Activated naive CD8-positive, alpha-beta T cell treated with anti-CD3 and anti-CD28 coated beads, Interleukin-2, amount 50 U/mL, for 24 hours (primary cell): ENCODE results near the gene EOLA2.
"Not testable (repeated sequence)": the region's sequence is repeated elsewhere in the genome, so short reads cannot be mapped to it uniquely, and the experiment has no call there.

Source experiments
- ATAC-seq: fragments of 150-1000 bp; cut with Tn5 transposase; one replicate; pipeline ENCODE4 v1.10.0; 2021
- DNase-seq: peaks from one replicate; pipeline ENCODE4 v3.0.0; 2021
- H3K27ac Mint-ChIP-seq: one replicate; pipeline ENCODE4 v1.8.0; 2021; ENCODE audit warnings: mild to moderate bottlenecking, mixed read lengths
- H3K27me3 Mint-ChIP-seq: one replicate; pipeline ENCODE4 v1.8.0; 2021; ENCODE audit warnings: mixed read lengths
- H3K36me3 Mint-ChIP-seq: one replicate; pipeline ENCODE4 v1.8.0; 2021; ENCODE audit warnings: low read depth, mixed read lengths
- H3K4me1 Mint-ChIP-seq: one replicate; pipeline ENCODE4 v1.8.0; 2021; ENCODE audit warnings: mixed read lengths
- H3K4me3 Mint-ChIP-seq: one replicate; pipeline ENCODE4 v1.8.0; 2021; ENCODE audit warnings: mild to moderate bottlenecking, moderate library complexity, mixed read lengths
- H3K9me3 Mint-ChIP-seq: one replicate; pipeline ENCODE4 v1.8.0; 2021; ENCODE audit warnings: mixed read lengths

Gene EOLA2

DNA sequence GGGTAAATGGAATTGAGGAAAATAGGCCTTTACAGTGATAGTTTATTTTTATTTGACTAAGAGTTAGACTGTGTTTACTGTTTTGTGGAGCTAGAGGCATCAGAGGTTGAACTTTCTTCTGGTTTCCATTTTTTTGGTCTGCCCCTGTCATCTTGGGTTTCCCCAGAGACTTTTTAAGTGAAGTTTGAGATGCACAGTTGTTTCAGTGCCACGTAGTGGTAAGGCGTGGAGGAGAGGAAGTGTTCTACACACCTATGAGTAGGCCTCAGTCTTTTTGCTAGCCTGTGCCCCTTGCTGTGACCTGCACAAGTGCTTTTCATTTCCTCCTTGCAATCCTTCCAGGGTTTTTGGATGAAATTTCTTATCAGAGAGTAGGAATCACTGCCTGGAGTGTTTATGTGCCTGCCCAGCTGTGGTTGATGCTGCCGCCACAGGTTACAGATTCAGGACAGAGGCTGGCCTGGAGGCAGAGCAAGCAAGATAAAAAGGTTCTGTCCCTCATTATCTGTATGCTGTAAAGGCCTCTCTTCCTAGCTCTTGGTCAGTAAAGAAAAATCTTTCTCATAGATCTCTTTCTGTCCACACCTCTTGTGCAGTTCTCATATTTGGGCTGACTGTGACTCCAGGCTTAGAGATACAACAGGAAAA, 21.4 kb downstream of the EOLA2 start:
- ATAC-seq (peak; percentile 79), DNase-seq (no peak)
- peaks cover 7% of the 10 kb centered on the region for H3K4me1 Mint-ChIP-seq
- H3K36me3 Mint-ChIP-seq = no peaks in the 10 kb centered on the region
- H3K9me3 Mint-ChIP-seq = peaks cover 4% of the 10 kb centered on the region
- H3K27me3 Mint-ChIP-seq = no peaks in the 10 kb centered on the region
- no peak overlapping the region for H3K27ac Mint-ChIP-seq
- no peak overlapping the region for H3K4me3 Mint-ChIP-seq

DNA sequence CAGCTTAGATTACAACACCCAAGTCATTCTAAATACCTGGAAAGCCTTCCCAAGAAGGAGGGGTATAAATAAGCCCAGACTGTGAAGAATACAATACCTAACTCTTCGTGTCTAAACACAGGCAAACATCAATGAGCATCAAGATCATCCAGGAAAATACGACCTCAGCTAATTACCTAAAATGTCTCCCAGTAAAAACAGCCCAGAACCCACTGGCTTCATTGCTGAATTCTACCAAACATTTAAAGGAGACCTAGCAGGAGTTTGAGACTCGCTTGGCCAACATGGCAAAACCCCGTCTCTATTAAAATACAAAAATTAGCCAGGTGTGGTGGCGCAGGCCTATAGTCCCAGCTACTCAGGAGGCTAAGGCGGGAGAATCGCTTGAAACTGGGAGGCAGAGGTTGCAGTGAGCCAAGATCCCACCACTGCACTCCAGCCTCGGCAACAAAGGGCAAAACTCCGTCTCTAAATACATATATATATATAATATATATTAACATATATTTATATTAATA, 28.1 kb downstream of the EOLA2 start:
- no peak overlapping the region for H3K27ac Mint-ChIP-seq
- DNase-seq (no peak), ATAC-seq (no peak)

DNA sequence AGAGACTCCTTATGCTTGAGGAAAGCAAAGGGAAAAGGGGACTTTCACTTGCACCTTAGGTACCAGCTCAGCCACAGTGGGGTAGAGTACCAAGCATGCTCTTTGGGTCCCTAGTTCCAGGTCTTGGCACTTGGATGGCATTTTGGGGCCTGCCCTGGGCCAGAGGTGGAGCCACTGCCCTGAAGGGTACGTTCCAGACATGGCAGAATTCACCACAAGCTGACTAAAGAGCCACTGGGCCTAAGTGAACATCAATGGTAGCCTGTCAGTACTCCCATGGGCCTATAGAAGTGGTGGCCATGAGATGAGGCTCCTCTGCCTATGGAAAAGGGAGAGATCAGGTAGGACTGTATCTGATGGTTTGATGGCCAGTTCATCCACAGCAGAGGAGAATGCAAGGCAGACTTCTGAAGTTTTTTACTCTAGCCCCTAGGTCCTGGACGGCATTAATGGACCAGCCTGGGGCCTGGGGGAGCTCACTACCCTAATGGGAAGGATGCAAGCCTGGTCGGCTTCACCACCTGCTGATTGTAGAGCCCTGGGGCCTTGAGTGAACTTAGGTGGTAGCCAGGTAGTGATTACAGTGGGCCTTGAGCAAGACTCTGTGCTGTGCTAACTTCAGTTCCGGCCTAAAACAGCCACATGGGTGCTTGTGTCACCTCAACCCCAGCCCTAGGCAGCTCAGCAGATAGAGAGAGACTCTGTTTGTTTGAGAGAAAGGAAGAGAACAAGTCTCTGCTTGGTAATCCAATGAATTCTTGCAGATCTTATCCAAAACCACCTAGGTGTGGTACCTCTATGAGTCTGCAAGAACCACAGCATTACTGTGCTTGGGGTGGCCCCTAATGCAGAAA, 28.7 kb downstream of the EOLA2 start:
- H3K9me3 Mint-ChIP-seq = peaks cover 4% of the 10 kb centered on the region
- H3K36me3 Mint-ChIP-seq = no peaks in the 10 kb centered on the region
- DNase-seq = no peak
- ATAC-seq = peak; percentile 72
- H3K4me1 Mint-ChIP-seq = peaks cover 6% of the 10 kb centered on the region
- peaks cover 2% of the 10 kb centered on the region for H3K27me3 Mint-ChIP-seq
- no peak overlapping the region for H3K4me3 Mint-ChIP-seq
- H3K27ac Mint-ChIP-seq = no peak overlapping the region

More for the DNA sequence above, 28.1 kb downstream of the EOLA2 start:
- Mint-ChIP-seq H3K4me1 (peaks cover 3% of the 10 kb centered on the region), H3K4me3 (no peak overlapping the region), H3K36me3 (no peaks in the 10 kb centered on the region), H3K27me3 (peaks cover 2% of the 10 kb centered on the region), H3K9me3 (peaks cover 4% of the 10 kb centered on the region)

DNA sequence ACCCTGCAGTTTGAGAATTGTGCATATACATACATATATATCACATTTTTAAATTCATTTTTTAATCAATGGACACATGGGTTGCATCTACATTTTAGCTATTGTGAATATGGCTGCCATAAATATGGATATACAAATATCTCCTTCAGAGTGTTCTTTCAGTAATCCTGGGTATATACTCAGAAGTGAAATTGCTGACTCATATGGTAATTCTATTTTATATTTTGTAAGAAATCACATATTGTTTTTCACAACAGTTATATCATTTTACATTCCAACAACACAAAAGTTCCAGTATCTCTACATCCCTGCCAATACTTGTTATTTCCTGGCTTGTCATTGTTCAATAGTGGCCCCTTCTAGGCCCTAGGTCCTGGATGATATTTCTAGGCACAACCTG, 29.6 kb downstream of the EOLA2 start:
- H3K4me3 Mint-ChIP-seq = no peak overlapping the region
- H3K27ac Mint-ChIP-seq = no peak overlapping the region
- no peak for ATAC-seq
- H3K27me3 Mint-ChIP-seq = peaks cover 2% of the 10 kb centered on the region
- no peak for DNase-seq
- no peaks in the 10 kb centered on the region for H3K9me3 Mint-ChIP-seq
- H3K4me1 Mint-ChIP-seq = peaks cover 11% of the 10 kb centered on the region
- H3K36me3 Mint-ChIP-seq = no peaks in the 10 kb centered on the region

DNA sequence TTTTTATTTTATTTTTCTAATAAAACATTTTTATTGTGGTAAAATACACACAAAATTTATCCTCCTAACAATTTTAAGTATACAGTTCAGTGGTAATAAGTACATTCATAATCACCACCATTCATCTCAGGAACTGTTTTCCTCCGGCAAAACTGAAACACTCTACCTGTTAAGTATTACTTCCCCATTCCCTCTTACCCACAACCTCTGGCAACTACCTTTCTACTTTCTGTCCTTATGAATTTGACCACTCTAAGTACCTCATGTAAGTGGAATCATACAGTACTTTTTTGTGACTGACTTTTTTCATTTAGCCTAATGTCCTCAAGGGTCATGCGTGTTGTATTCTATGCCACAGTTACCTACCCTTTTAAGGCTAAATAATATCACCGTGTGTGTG, 30.0 kb downstream of the EOLA2 start:
- no peak overlapping the region for H3K4me3 Mint-ChIP-seq
- H3K27ac Mint-ChIP-seq = no peak overlapping the region
- H3K9me3 Mint-ChIP-seq = no peaks in the 10 kb centered on the region
- H3K4me1 Mint-ChIP-seq = peaks cover 11% of the 10 kb centered on the region
- ATAC-seq (no peak), DNase-seq (no peak)
- H3K27me3 Mint-ChIP-seq = peaks cover 2% of the 10 kb centered on the region
- no peaks in the 10 kb centered on the region for H3K36me3 Mint-ChIP-seq

DNA sequence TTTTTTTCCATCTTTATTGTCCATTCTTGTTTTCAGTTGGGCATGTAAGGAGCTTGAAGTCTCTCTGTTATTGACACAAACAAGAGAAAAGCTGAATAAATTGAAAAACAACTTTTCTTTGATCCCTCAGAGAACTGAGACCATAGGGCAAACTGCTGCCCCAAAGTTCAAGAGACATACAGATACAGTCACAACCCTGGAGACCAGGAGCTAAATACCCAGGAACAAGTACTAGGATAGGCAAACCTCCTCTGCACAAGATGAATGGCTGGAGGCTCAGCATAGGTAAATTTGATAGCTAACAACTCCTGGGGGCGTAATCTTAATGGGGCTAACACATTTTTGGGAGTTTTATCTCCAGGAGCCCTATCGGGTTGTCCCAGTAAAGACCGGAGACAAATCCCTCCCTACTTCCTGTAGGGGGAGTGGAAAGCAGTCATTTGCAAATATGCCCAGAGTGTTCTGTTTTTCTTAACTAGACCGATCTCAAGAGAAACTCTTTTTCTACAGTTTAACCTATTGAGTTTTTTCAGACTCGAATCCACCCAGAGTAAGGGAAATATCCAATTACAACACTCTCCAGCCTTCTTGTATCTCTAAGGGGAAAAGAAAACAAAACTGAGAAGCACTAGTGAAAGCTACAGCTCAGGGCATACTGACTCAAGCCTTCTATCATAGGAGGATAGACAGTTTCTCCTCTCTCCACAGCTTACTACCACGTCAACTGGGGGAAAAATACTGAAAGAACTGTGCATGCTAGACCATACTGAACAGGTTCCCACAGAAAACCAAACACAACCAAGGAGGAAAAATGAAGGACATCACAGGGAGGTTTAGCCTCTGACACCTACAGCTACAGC, 34.2 kb downstream of the EOLA2 start:
- Mint-ChIP-seq H3K4me1 (peaks cover 18% of the 10 kb centered on the region), H3K27me3 (peaks cover 3% of the 10 kb centered on the region), H3K9me3 (no peaks in the 10 kb centered on the region), H3K4me3 (peak overlapping the region; percentile 67), H3K27ac (no peak overlapping the region), H3K36me3 (no peaks in the 10 kb centered on the region)
- DNase-seq (no peak), ATAC-seq (peak; percentile 80)

DNA sequence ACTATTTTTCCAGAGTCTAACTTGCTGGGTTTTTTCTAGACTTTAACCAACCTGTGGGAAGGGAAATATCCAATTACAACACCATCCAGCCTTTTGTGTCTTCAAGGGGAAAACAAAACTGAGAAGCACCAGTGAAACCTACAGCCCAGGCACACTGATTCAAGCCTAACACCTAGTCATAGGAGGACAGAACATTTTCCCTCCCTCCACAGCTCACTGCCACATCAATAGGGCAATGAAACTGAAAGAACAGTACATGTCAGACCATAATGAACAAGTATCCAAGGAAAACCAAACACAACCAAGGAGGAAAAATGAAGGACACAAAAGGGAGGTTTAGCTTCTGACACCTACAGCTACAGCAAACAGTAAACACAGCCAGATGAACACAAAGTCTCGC, 39.7 kb downstream of the EOLA2 start:
- DNase-seq (no peak), ATAC-seq (peak; percentile 84)
- peaks cover 5% of the 10 kb centered on the region for H3K9me3 Mint-ChIP-seq
- H3K27ac Mint-ChIP-seq = peak overlapping the region; percentile 32
- peaks cover 17% of the 10 kb centered on the region for H3K4me1 Mint-ChIP-seq
- peaks cover 1% of the 10 kb centered on the region for H3K27me3 Mint-ChIP-seq
- H3K36me3 Mint-ChIP-seq = no peaks in the 10 kb centered on the region
- peak overlapping the region; percentile 3 for H3K4me3 Mint-ChIP-seq

DNA sequence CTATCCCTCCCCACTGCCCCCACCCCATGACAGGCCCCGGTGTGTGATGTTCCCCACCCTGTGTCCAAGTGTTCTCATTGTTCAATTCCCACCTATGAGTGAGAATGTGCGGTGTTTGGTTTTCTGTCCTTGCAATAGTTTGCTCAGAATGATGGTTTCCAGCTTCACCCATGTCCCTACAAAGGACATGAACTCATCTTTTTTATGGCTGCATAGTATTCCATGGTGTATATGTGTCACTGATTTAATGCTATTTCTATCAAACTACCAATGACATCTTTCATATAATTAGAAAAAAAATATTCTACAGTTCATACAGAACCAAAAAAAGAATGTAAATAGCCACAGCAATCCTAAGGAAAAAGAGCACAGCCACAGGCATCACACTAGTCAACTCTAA, 47.5 kb downstream of the EOLA2 start:
- not testable (repeated sequence) for H3K27ac Mint-ChIP-seq, H3K36me3 Mint-ChIP-seq, DNase-seq, H3K27me3 Mint-ChIP-seq, H3K4me1 Mint-ChIP-seq, H3K9me3 Mint-ChIP-seq, ATAC-seq, H3K4me3 Mint-ChIP-seq
